Activated T-helper 9 cell treated with anti-CD3 and anti-CD28 coated beads, Interleukin-2, amount 50 U/mL, for 16 hours (primary cell): ENCODE results near the gene SEMA3C.

Source experiments
- DNase-seq: peaks from one replicate; pipeline ENCODE4 v3.0.0-alpha.2; 2020; ENCODE audit warnings: low read depth

SEMA3C gene

DNA sequence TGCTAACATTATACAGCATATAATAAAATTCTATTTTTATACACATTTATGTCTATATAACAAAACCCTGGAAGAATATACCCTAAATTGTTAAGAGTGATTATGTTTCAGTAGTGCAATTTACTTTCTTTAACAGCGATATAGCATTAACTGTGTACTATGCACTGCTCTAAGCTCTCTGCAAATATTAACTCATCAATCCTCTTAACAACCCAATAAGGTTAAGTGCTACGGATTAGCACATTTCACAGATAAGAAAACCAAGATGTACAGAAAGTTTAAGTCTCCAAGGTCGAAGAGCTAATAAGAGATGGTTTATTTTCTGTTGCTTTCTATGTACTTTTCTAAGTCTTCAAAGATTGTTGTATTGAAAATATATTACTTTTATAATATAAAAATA, 95.8 kb downstream of the SEMA3C start:
- DNase-seq: no peak

DNA sequence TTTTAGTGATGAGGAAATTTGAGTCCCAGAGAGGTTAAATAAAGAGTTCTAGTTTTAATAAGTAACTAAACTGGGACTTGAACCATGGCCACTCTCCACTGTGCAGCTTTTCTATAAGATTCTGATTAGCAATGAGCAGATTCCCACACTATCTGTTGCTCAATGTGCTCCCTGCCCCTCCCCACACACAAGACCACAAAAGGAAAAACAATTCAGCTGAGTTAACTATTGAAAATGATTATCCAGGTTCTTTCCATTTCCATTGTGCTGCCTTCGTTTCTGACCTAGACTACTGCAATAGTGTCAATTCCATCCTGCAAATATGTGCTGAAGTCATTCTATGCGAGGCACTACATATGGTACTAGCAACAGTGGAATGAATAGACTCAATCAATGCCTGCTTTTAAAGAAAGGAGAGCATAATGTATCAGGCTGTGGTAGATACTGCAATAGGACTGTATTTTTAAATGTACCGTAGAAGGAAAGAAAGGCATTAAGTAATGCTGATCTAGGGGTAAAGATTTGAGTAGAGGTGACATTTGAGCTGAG, 97.0 kb downstream of the SEMA3C start:
- DNase-seq: no peak

DNA sequence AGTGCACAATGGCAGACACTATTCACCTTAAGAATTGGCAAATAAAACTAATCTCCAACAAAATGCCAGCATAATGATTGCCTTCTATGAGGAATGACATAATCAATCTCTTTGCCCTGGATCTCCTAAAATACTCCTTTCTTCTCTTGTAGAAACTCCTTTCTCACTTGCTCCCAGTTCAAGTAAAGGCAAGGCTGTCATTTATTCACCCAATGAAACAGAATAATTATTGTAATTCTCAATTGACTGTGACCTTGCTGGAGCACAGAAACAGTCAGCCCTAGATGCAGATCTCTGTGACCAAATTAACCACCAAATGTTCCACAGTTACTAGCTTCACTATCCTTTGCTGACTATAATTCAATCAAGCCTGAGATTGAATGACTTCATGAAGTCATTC, 99.3 kb downstream of the SEMA3C start:
- no peak for DNase-seq

DNA sequence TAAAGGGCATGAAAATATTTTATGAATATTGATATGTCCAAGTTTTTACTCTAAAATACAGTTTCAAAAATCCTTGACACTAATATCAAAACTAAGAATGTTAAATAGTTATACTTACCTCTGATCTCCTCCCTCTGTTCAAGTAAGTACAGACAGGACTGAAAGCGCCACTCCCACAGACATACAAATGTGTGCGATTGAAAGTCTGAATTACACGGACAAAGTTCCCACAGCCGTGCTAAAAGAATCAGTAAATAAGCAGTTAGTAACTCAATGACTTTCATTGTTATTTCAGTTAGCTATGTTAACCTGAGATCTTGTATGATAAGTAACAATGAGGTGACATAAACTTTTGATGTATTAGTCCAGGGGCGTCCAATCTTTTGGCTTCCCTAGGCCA, 100.7 kb downstream of the SEMA3C start:
- no peak for DNase-seq

DNA sequence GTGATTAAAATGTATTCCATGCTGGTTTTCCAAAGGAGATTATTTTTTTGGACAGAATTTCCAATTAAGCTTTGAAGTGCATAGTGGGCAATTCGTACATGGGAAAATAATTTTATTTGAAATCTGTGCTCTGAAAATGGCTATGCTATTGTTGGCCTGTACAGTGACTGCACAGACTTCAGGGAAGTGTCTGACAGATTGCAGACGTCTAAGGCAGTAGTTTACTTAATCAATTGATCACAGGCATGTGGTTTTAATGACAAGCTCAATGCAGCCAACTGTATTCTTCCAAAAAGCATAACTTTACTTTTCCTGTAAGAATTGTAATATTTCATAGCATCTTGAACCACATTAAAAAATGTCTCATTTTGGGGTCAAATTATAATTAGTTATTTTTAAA, 102.0 kb downstream of the SEMA3C start:
- no peak for DNase-seq

DNA sequence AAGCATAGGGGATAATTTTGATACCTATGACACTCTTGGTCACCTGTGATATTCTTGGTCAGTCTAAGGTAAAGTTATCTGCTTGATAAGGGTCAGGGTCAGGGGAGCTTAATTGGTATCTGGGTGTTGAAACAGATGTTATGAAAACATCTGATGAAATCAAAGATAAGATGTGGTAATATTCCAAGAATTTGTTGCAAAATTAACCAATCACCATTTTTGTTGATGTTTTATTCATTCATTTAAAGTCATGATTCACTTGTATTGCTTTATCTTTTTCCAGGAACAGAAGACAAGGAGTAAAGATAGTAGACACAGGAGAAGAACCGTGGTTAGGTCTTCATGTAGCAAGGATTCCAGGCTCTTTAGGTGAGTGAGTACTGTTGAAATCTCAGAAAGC, 103.1 kb downstream of the SEMA3C start:
- no peak for DNase-seq

DNA sequence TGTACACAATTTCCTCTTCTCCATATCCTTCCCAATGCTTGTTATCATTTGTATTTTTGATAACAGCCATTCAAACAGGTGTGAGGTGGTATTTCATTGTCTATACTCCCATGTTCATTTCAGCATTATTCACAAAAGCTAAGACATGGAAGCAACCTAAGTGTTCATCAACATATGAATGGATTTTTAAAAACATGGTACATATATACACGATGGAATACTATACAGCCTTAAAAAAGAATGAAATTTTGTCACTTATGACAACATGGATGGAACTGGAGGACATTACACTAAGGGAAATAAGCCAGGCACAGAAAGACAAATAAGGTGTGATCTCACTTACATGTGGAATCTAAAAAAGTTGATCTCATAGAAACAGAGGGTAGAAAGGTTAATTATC, 109.3 kb downstream of the SEMA3C start:
- DNase-seq: no peak

DNA sequence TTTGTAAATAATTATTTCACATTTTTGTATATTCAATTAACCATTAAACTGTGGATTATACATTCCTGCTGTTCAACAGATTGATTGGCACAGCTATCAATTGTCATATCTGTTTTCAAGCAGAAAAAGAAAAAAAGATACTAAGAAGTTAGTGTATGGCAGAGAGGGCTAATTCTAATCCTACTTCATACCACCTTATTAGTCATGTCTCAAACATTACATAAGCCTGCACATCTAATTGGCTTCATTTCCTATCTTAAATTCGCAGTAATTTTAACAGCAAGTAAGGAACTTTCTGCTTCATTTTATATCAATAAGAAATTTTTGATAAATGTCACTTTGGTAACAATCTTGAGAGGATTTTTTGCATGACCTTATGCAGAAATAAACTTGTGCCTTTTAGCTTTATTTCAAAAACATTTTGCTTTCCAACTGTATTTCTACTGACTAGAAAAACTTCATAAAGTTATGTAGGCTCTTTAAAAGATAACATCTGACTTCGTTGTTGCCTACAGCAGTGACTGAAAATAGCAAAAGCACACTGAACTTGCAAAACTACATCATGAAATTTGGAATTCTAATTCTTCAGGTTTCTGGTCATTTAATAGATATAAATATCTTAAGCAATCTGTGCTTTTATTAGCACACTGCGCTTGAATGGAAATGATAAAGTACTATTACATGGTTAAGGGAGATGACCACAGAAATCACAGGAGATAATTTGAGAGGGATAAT, 111.5 kb downstream of the SEMA3C start:
- no peak for DNase-seq

DNA sequence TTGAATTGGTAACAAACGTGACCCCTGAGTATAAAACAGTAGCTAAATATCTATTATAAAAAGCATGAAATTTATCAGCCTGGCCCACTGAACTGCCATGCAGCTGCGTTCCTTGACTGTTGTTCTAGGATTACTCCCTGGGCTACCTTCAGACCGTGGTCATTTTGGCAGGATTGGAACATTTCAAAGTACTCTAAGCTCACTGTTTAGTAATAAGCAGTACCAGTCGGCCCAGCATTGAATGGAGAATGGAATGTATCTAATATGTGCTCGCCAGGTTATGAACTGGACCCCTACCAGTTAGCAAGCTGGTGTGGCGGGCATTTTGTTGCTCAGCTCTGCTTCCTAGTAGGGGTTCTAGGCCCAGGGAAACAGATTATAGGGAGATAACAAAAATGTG, 112.2 kb downstream of the SEMA3C start:
- DNase-seq: no peak

DNA sequence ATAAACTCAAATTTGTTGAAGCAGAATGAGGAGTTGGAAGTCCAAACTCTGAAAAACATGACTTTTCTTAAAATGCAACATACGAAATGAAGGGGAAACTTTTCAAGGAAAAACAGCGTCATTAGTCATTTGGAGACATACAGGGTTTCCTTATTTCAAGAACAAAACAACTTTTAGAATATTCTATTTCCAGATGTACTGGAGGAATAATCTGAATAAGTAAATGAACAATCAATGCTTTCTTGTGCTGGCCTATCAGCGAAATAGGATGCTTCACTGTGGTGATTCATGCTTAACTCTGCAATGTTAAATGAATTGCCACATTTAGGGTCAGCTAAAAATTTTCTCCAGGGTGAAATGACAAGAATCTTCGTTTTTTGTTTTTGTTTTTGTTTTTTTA, 114.3 kb downstream of the SEMA3C start:
- DNase-seq: no peak

DNA sequence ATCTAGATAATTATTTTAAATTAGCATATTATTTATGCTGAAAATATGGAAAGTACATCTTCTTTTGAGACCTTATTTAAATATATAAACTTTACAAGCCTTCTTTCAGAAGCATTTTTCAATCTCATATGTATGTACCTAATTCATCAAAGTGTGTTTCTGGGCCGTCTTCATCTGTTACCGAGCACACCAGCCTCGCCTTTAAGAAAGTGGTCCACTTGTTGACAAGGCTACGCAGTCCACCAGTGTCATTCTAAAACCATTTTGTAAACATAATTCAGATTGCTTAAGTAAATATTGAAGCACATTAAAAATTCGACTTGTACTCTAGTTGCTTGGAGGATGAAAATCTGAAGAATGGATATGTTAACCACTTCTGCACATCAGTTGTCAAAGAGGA, 116.3 kb downstream of the SEMA3C start:
- DNase-seq: no peak

DNA sequence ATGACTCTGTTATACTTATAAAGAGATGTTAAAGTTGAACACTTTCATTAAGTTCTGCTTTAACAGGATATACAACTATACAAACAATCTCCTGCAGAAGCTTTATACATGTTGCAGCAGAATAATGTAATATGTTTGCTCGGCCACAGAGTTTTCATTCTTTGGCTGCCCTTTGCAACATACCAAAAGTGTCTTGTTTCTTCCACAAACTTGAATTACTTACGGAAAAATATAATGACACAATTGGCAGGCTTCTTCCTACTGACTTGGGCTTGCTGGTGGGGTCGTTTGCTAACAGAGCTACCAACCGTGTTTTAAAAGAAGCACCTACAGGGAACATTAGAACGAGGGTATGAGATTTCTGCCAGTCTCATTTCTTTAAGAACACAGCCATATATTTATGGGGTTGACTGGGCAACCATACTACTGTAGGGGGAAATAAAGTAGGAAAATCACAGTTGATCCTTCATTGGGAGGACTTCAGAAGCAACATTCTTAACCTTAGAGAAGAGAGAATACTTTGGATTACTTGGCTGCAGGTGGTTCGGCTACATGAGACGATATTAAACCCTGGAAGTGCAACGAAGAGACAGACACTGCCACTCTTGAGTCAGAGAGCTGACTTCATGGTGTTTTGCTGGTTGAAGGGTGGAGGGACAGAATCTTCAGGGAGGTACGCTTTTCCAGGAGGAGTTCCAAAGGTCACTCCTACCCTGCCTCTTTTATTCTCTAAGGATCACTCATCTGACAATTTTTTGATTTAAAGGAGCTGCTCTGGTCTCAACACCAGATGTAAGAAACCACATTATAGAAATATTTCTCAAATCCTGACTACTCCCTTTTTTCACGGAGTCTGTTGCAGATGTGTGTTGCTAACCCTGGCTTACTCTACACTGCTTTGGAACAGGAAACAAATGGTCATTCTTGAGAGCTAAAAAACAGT, 123.9 kb downstream of the SEMA3C start:
- DNase-seq: no peak

DNA sequence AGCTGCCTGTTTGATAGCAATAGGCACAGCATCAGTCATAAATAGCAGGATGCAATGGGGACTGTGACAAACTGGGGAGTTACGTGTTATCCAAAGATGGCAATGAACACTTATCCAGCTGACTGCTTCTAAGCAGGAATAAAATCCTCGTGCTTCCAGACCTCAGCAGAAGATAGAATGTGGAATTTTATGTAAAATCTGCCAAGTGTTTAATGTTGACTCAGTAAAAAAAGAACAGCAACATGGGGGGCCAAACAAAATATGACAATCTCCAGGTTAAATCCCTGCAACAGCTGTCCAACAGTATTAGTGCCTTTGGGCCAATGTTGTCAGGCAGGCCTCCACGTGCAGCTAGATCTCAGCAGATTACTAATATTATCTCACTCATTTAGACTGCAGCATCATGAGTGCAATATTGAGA, 127.3 kb downstream of the SEMA3C start:
- DNase-seq: no peak

DNA sequence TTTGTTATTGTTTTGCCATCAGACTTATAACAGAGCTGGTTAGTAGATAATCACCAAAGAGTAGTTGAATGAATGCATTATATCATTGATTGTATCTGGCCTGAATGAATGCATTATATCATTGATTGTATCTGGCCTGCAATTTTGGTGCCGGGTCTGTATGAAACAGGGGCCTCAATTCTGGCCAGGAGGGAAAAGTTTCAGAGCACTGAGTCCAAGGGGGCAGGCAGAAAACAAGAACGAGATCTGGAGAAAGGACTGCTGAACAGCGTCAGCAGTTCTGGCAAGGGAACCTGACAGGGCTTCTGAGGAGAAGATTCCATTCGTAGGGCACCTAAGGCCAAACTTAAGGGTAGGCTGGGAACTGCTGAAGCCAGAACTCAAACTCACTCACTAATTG, 128.0 kb downstream of the SEMA3C start:
- no peak for DNase-seq

DNA sequence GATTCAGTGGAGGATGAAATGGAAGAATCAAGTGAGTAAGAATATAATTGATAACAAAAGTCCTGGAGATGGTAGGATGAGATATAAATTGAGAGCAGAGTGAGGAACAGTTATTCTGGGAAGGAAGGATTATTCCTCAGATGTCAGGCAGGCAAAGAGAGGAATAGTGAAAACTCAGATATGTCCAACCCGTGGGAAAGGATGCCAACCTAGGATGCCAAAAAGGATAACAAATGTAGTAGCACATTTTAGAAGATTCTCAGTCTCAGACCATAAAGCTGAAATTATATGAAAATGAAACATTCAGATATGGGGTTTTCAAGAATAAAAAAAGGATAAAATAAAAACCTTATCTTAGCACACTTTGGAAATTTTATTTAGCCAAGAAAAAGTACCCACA, 131.1 kb downstream of the SEMA3C start:
- DNase-seq: no peak

DNA sequence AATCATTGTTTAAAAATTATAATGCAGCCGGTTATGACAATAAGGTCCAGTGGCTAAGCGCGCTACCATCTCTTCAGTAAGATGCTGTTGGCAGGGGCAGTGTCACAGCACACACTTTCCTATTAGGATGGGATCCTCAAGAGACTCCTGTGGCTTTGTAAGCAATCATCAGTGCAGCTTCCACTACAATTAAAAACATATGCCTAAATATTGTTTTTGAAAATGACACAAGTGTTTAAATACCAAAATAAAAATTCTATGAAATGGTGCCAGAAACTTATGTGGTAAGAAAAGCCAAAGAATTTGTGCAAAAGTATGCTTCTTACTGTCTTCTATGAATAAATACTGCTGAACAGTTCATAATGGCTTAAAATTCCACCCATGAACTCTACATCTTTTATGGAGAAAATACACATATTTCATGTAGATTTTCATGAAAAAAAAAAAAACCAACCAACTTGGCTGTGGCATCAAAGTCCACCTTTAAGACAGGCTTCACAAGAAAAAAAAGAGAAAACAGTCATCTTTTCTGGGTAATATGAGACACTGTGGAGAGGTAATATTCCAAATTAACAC, 132.8 kb downstream of the SEMA3C start:
- DNase-seq: no peak

DNA sequence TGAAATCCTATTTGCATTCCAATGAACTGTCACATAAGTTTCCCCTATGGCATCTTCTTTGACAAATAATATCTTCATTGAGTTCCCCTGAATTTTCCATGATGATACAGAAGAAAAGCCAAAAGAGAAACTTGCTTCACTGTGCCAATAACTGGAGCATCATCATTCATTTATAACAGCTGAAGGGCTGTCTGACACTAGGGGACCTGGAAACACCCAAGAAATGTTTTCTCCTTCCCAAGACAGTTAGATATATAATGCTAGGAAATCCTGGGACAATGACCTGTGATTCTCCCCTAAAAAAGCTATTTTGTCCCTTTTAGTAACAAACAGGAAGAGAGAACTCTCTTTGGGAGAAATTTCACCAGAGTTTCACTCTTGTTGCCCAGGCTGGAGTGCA, 133.6 kb downstream of the SEMA3C start:
- DNase-seq: no peak

DNA sequence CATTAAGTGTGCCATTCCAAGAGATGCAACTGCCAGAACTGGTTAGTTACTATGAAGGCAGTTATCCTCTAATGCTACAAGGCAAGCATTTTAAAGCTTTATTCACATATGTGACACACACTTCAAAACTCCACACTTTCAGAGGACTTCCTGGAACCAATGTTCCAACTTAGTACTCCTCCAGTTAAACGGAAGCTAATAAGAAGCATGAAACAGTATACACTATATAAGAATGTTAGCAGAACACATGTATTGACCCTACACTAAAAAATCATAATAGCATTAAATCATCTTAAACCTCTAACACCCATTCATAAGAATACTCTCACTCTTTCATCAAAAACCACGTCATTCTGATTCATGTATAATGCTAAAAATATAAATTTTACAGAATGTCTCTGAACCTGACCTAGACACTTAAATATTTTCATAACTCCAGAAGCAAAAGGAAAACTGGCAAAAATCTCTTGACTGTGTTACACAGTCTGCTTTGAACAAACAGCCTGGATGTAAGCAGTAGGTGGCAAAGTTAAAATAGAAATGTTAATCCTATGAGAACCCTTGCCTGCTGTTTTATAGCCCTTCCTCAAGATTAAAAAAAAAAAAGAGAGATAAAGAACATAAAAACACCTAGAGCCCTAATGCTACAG, 135.0 kb downstream of the SEMA3C start:
- no peak for DNase-seq

DNA sequence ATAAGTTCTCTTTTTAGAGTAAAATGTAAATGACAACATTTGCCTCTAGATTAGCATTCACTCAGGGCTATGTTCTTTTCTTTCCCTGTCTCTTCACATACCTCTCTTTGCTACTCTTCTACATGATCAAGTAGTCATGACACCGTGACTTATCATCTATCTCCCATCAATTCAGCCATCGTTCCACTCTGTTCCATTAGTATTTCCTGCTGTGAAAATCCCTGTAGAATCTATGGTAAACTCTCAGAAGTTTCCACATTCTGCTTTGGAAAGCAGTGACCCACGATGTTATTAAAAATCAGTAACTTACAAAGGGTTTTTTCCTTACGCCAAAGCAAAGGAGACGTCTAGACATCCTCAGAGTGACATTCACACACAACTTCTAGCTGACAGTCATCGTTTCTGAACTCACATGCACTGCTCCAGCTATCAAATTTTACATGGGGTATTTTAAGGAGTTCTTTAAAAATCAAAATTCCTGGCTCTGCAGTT, 135.6 kb downstream of the SEMA3C start:
- DNase-seq: no peak

DNA sequence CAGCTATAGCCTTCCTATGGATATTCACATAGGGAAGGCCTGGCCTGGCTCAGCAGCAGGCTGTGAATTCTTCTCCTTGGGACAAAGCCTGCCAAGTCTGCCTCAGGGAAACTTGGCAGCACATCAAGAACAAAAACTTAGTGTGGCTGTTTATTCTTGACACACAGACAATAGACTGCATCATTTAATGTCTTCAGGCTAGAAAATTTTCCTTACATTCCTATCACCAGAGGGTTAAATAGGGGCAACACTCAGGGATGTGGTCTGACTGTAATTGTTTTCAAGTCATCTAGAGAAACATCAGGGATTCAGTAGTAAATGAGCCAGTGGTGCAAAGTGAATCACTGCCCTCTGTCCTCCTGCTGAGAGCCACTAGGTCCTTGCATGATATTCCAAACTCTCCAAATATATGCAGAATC, 137.3 kb downstream of the SEMA3C start:
- no peak for DNase-seq

DNA sequence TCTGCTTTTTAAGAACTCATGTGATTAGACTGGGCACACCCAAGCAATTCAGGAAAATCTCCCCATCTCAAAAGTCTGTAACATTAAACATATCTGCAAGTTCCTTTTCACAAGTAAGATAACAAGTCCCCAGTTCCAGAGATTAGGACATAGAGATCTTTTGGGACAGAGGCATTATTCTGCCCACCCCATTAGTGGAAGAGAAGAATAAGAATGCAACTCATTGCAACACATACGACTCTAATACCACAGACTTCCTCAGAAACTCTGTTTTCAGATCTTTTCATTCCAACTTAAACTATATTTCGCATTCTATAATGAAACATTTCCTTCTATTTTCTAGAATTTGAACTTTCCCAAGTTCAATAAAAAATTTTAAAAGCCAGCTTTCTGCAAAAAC, 137.7 kb downstream of the SEMA3C start:
- no peak for DNase-seq

DNA sequence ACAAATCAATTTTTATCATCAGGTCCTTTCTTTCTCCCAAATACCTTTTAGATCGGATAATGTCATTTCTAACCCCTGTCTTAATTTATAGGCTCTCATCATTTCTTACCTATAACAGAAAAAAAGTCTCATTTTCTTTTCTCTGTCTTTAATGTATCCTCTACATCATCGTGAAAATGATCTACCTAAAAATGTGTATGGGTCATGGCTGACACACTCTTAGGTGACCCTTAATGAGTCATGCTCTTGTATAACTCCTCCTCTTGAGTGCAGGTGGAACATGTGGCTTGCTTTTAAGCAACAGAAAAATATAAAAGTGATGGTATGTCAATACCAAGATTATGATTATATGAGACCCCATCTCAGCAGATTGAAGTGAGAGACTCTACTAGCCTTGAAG, 139.4 kb downstream of the SEMA3C start:
- no peak for DNase-seq
